ENCODE measurements around the gene PGM3.
"Not testable (repeated sequence)": the region's sequence is repeated elsewhere in the genome, so short reads cannot be mapped to it uniquely, and the experiment has no call there.

PGM3 gene, protein sequence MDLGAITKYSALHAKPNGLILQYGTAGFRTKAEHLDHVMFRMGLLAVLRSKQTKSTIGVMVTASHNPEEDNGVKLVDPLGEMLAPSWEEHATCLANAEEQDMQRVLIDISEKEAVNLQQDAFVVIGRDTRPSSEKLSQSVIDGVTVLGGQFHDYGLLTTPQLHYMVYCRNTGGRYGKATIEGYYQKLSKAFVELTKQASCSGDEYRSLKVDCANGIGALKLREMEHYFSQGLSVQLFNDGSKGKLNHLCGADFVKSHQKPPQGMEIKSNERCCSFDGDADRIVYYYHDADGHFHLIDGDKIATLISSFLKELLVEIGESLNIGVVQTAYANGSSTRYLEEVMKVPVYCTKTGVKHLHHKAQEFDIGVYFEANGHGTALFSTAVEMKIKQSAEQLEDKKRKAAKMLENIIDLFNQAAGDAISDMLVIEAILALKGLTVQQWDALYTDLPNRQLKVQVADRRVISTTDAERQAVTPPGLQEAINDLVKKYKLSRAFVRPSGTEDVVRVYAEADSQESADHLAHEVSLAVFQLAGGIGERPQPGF

DNA sequence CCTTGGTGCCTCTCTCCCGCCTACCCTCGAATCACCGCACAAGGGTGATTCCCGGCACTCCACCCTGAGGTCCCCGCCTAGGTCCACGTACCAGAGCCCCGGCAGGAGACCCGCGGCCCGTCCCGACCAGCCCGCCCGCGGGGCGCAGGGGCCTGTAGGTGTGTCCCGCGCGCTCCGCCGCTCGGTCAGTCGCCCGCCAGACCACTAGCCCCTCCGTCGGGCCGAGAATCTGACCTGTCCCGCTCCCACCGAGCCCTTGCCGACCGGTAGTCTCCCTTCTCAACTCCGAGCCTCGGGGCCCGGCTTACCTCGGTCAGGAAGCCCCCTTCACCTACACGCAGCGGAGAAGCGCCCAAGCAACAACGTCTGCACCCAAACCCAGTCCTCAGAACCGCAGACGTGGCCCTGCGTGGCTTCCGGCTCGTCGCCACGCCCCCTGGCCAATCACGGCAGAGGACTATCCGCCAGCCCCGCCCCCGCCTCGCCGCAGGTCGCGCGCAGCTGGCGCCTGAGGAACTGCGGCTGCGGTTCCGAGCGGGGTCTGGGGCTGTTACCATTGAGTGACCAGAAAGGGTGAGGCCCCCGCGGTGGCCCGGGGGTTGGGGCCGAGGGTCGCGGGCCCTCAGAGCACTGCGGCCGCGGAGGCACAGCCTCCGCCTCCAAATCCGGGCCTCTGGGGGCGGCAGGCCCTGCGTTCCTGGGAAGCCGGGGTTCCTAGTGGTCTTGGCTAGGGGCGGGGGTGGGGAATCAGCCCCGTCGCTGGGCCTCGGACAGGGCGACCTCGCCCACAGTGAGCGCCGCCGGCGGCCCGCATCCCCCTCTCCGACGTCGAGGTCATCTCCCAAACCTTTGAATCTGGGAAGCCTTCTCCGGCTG lies at the start of gene PGM3, which contains the start of gene RWDD2A:
PGM3 (minus strand) TSS at position 395 of the 876 bp plus-strand sequence. CDS start 2,253 bp downstream, outside the sequence.
RWDD2A (plus strand) TSS at position 487 of the 876 bp plus-strand sequence. CDS start 1,095 bp downstream, outside the sequence.
- intact Hi-C loops (cut with DNase I), result loop anchor here (5.0 kb wide), 1 partner anchor 126 kb away; the partner anchor contains the start of genes DOP1A and UBE3D
- peak; percentile 87 to 99 (median 92) for DNase-seq

- DNase-seq, result no peak
- intact Hi-C loops (cut with DNase I), result no loop called here
These were observed 38.1 kb upstream of the PGM3 start for GRCh38 chr6:83231146-83231545.

DNA sequence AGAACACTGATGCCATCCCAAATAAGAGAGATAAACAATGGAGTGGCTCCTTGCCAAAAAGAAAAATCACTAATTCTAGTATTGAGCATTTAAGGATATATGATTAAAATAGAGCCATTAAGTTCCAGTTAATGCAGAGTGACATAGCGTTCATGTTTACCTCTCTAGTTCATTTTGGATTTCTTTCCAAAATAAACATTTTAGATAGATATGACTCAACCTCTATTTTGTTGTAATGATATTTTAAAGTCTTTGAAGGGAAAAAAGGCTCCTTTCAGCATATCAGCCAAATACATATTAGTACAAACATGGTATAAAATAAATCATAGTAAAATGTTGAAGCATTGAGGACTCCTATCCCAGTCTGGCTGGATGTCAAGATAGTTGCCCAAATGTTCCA lies 33.5 kb upstream of the PGM3 start:
- no peak for DNase-seq
- intact Hi-C loops (cut with DNase I), result no loop called here

DNA sequence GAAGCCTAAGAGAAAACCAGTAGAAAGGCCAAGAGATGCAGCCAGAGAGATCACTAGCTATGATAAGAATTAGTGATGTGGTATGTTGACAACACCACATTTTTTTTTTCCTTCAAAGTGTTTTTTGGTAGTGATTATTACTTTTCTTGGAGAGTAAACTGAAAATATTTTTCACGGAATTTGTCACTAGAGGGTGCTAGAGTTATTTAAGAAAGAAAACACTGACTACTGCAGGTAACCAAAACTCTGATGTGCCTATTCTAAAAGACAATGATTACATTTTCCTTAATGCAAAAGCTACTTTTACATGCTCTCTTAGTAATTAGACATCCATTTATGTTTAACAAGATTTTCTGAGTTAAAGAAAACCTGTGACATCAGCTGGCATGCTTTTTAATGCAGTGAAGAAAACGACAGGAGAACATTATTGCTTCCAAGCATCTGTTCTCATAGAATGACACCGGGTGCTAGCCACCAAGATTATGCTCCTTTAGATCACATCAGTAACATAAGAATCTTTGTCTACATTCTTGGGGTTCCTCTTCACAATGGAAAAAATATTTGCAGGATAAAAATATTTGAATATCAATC lies 28.9 kb upstream of the PGM3 start:
- intact Hi-C loops (cut with DNase I), result loop anchor here (1.0 to 5.0 kb wide), 2 partner anchors 195 to 293 kb away; no protein-coding TSS in a partner anchor
- DNase-seq, result no peak

DNA sequence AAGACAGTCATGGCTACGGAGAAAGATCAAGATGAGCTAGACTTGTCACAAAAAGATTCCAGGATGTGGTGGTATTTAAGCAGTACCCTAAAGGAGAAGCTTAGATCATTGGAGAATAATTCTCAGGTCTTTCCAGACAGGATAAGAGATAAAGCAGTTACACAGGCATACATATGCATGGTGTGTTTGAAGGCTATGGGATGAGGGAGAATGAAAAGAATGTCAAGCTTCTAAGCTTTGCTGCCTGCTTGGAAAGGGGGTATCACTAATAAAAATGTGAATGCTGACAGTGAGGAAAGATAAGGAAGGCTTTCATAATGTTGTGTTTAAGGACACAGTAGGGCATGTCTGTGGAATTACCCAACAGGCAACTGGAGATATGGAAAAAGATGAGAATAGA lies 28.2 kb upstream of the PGM3 start:
- DNase-seq, result no peak
- intact Hi-C loops (cut with DNase I), result loop anchor here (5.0 kb wide), 1 partner anchor 196 kb away; no protein-coding TSS in a partner anchor

DNA sequence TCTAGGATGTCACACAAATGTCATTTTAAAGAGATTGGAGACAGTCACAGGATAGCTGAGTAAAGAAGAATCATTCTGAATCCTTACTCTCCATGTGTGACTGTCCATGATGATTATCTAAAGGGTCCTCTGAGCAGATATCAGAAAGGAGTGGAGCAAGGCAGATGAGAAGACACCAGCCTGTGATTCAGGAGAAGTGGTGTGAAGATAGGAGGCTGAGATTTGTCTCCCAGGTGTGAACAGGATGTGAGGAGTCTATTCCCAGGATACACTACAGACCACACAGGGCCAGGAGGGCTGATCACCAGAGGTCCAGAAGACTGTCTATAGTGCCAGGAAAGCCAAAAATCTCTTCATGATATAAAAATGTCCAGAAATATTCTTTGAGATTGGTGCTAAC lies 27.1 kb upstream of the PGM3 start:
- no peak for DNase-seq
- intact Hi-C loops (cut with DNase I), result loop anchor here (5.0 kb wide), 1 partner anchor 197 kb away; no protein-coding TSS in a partner anchor

- no peak for DNase-seq
- intact Hi-C loops (cut with DNase I), result no loop called here
These were observed 25.6 kb upstream of the PGM3 start for GRCh38 chr6:83218646-83219045.

DNA sequence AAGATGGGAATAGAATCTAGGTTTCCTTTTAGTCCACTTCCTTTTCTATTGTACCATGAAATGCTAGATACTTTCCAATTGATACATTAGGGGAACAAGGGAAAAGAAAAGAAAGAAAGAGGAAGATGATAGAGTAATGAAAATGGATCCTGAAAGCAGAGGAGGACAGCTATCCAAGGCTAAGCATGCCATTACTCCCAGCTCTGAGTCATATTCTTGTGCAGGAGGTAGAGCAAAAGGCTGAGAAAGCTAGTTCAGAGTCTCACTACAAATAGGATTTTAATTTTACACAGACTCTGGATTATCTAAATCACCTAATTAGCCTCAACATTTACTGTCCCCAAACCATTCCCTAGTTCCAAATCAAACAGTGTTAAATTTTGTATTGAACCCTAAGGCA lies 23.7 kb upstream of the PGM3 start:
- DNase-seq, result no peak
- intact Hi-C loops (cut with DNase I), result no loop called here

DNA sequence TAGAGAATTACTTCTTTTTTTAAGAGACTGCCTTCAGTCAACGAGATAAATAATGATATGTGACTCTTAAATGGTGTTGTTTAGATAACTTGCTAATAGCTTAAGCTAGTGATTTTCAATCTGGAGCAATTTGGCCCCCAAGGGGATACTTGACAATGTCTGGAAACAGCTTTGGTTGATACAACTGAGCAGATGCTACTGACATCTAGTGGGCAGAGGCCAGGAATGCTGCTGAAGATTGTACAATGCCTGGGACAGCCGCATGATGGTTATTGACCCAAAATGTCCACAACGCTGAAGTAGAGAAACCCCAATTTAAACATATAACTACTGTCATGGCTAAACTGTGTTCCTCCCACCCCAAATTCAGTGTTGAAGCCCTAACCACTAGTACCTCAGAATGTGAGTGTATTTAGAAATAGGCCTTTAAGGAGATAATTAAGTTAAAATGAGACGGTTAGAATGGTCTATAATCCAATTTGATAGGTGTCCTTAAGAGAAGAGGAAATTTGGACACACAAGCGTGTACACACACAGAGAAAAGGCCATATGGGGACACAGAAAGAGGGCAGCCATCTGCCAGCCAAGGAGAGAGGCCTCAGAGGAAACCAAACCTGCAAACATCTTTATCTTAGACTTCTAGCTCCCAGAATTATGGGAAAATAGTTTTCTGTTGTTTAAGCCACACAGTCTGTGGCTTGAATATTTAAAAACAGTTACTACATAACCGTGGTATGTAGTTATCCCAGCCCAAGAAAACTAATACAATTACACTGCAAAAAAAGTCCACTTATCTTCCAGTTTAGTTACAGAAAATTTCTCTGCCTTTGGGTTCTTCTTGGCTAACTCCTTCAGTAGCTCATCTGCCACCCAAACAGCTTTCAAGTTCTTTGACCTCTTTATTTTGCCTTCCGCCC lies 22.3 kb upstream of the PGM3 start:
- intact Hi-C loops (cut with DNase I), result loop anchor here (1.0 kb wide), 1 partner anchor 148 kb away; the partner anchor contains the start of gene DOP1A
- peak in 8 of 10 donors; percentile 31 to 90 (median 66) for DNase-seq

DNA sequence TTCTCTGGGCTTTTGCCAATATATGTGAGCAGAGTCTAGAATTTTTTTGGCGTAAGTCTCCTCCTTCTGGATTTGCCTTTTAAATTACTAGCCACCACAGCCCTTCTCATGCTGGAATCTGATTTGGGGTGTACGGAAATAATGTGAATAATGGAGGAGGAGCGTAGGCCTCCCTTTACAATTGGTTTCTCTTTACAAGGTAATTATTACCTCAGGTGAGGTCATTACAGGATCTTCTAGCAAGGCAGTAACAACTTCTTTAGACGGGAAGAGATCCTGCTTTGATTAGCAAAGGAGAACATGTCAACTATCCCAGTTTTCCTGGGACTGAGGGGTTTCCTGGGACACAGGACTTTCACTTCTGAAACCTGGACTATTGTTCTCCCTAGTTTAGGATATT lies 9.0 kb upstream of the PGM3 start:
- no peak for DNase-seq
- intact Hi-C loops (cut with DNase I), result no loop called here

- no peak for DNase-seq
- intact Hi-C loops (cut with DNase I), result no loop called here
These were observed 6.8 kb upstream of the PGM3 start for GRCh38 chr6:83199863-83200225.

GRCh38 chr6:83199173-83199862 lies 6.3 kb upstream of the PGM3 start:
- intact Hi-C loops (cut with DNase I), result no loop called here
- DNase-seq, result no peak

DNA sequence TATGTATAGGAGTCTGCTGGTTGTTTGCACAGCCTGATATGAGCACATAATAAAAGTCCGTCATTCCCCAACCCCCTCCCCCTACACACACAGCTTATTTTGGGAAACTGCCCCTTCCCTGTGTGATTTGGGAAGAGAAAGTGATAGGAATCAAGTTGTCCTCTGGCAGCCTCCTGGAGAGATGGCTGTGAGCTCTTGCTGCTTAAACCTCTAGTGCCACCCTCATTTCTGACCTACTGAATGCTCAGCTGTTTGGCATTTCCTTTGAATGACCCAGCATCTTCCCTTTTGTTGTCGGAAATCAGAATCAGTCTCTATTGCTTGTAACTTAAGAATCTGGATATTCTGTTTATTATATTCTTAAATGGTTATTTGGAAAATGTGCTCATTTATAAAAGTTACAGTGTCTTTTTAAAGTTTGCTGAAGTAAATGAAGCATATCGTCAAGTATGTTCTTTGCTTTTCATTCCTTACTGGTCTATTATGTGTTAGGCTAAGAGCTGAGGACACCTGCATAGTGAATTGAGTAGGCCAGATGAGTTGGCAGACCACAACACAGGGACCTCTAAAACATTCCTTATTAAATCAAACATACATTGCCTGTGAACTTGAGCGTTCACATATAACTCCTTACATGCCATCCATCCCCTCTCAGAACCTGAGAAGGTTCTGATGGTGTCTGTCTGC lies 5.6 kb upstream of the PGM3 start:
- intact Hi-C loops (cut with DNase I), result no loop called here
- DNase-seq, result no peak

DNA sequence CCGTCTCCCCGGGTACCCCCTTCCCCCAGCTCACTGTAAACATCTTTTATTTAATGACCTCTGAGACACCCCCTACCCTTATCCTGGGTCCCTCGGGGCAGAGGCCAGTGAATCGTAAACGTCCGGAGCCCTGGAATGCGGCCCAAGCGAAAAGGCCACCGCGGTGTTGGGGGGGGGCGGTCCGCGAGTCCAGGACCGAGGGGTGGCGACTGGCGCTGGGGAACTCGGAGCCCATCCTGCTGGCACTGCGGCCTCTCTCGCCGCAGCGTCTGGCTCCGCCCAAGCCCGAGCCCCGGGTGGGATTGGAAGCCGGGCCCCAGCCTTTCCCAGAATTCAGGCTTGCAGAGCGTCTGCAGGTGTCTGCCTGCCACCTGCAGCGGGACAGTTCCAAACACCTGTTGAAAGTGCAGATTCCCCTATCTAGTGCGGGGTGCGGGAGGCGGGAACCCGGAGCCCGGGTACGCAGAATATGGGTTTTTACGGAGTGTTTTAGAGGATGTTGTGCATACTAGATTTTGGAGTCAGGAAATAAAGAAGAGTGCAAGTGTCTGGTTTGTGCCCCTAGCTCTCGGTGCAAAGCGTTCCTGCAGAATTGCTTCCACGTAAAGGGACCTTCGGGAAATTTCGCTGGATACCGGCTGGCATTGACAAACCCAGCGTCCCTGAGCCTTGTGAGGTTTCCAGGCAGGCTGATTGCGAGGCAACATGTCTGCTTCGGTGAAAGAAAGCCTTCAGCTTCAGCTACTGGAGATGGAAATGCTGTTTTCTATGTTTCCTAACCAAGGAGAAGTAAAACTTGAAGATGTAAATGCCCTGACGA lies 892 bp upstream of the PGM3 start:
- intact Hi-C loops (cut with DNase I), result loop anchor here (5.0 kb wide), 1 partner anchor 127 kb away; the partner anchor contains the start of genes DOP1A and UBE3D
- DNase-seq, result peak; percentile 37 to 94 (median 52)

DNA sequence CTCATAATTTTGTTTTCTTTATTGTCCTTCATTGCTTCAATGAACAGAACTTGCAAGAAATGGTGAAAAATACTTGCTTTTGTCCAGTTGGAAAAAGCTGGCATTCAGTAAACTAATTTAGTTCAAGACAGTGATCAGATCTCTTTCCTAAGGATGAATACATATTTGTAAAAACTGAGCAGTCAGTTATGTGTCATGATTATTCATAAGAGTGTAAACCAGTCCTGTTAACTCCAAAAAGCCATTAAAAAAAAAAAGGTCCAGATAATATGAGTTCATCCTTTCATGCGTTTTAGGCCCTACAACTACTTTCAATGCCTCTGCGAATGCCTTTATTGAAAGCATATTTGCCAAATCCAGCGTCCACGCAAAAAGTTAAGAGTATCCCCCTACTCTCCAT lies 609 bp downstream of the PGM3 start:
- intact Hi-C loops (cut with DNase I), result loop anchor here (5.0 kb wide), 1 partner anchor 125 kb away; the partner anchor contains the start of genes DOP1A and UBE3D
- no peak for DNase-seq

- intact Hi-C loops (cut with DNase I), result loop anchor here (5.0 kb wide), 1 partner anchor 125 kb away; the partner anchor contains the start of genes DOP1A and UBE3D
- DNase-seq, result not testable (repeated sequence)
These were observed 1.1 kb downstream of the PGM3 start for GRCh38 chr6:83191974-83192373.

GRCh38 chr6:83190626-83191025 lies 2.4 kb downstream of the PGM3 start:
- no peak for DNase-seq
- intact Hi-C loops (cut with DNase I), result loop anchor here (5.0 kb wide), 1 partner anchor 123 kb away; the partner anchor contains the start of genes DOP1A and UBE3D

Measured in posterior cingulate gyrus (tissue), 11 donors.